OCI-LY7 (cell line): Measurements from ENCODE around the gene GRIN3A.

Experiments used
- CTCF ChIP-seq: fragments of 200-600 bp; sonication (generic); conservative IDR thresholded peaks from 2 replicates; pipeline ENCODE4 v1.5.1; 2014; ENCODE audit warnings: mild to moderate bottlenecking, antibody characterized with exemption, low read length, moderate library complexity, mixed read lengths
- EZH2phosphoT487 ChIP-seq: fragments of 200-600 bp; sonication (generic); IDR thresholded peaks from 2 replicates; pipeline ENCODE4 v1.6.1; 2018; ENCODE audit warnings: low read depth, borderline replicate concordance, mild to moderate bottlenecking, mixed run types, antibody characterized with exemption, low read length, moderate library complexity, mixed read lengths

GRCh38 chr9:101601904-101602765 lies 136.3 kb downstream of the GRIN3A start:
- TF ChIP-seq CTCF (peak; percentile 87), EZH2phosphoT487 (no peak)
